ENCODE results near the gene SMYD3.

Gene SMYD3

DNA sequence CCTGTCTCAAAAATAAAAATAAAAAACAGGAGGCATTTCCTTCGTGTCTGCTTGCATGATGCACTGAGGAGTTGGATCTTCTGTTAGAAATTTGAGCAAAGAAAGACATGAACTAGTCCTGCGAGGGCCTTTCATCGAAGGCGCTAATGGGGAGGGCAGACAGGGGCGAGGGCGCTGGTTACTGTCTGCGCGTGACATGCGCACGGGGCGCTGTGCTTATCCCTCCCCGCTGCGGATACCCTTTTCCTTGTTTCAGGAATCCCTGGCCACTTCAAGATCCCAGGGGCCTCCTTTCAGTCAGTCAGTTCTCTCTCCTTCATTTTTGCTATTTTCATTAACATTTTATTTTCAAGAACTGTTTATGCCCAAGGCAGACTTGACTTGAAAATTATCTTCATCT lies 806.4 kb downstream of the SMYD3 start:
- DNase-seq (ENCODE audit: insufficient read length, low spot score), result no peak
- TF ChIP-seq, protein P1, sequence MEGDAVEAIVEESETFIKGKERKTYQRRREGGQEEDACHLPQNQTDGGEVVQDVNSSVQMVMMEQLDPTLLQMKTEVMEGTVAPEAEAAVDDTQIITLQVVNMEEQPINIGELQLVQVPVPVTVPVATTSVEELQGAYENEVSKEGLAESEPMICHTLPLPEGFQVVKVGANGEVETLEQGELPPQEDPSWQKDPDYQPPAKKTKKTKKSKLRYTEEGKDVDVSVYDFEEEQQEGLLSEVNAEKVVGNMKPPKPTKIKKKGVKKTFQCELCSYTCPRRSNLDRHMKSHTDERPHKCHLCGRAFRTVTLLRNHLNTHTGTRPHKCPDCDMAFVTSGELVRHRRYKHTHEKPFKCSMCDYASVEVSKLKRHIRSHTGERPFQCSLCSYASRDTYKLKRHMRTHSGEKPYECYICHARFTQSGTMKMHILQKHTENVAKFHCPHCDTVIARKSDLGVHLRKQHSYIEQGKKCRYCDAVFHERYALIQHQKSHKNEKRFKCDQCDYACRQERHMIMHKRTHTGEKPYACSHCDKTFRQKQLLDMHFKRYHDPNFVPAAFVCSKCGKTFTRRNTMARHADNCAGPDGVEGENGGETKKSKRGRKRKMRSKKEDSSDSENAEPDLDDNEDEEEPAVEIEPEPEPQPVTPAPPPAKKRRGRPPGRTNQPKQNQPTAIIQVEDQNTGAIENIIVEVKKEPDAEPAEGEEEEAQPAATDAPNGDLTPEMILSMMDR (IDR thresholded peaks at IDR 0.05; ENCODE audit: insufficient read depth, missing control alignments), result no peak
- FAIRE-seq, result no peak
